Keratinocyte (primary cell): ENCODE data around the gene IDE. TPM values are rescaled to one million over a fixed set of nuclear protein-coding genes. Genes with fewer than 3 reads are reported as not detected.

ENCODE experiments used
- DNase-seq: peaks from one replicate; pipeline ENCODE4 v3.0.0-alpha.2; 2011; ENCODE audit warnings: low read depth, missing footprints, low spot score
- FAIRE-seq: peaks from 2 replicates; lab custom pipeline; 2011; peaks lifted over from hg19 to GRCh38; lab: Jason Lieb, UNC
- H2AFZ ChIP-seq: 2 replicates; pipeline ENCODE4 v1.6.0; 2012; ENCODE audit warnings: low read length, control low read depth, inconsistent platforms; ENCODE audit not compliant: control insufficient read depth
- H3K27ac ChIP-seq: 2 replicates; pipeline ENCODE4 v1.5.1; 2011; ENCODE audit warnings: low read length; ENCODE audit not compliant: control insufficient read depth, insufficient read depth
- H3K27me3 ChIP-seq: 3 replicates; pipeline ENCODE4 v1.6.0; 2011; ENCODE audit warnings: low read length; ENCODE audit not compliant: control insufficient read depth, insufficient read depth; ENCODE audit errors: extremely low read depth
- H3K36me3 ChIP-seq, 2 experiments: 2 replicates in 1 of 2; 3 replicates in 1 of 2; pipeline ENCODE4 v1.5.1; 2011; ENCODE audit warnings: low read length in 2 of 2, mild to moderate bottlenecking in 1 of 2; ENCODE audit not compliant: control insufficient read depth in 2 of 2, insufficient read depth in 2 of 2; ENCODE audit errors: extremely low read depth in 1 of 2
- H3K4me1 ChIP-seq: 3 replicates; pipeline ENCODE4 v1.5.1; 2011; ENCODE audit warnings: low read length; ENCODE audit not compliant: control insufficient read depth, insufficient read depth; ENCODE audit errors: extremely low read depth
- H3K4me2 ChIP-seq: 3 replicates; pipeline ENCODE4 v1.6.0; 2011; ENCODE audit warnings: low read depth, low read length; ENCODE audit not compliant: control insufficient read depth, insufficient read depth; ENCODE audit errors: extremely low read depth
- H3K4me3 ChIP-seq, 3 experiments: fragments of 200-600 bp in 1 of 3; sonication (generic) in 1 of 3; 2 replicates in 2 of 3; 3 replicates in 1 of 3; pipeline ENCODE4 v1.5.1; 2011 to 2016; ENCODE audit warnings: low read length in 3 of 3, mild to moderate bottlenecking in 3 of 3, control low read depth in 2 of 3, inconsistent platforms in 1 of 3, low read depth in 1 of 3, mixed read lengths in 1 of 3, mixed run types in 1 of 3, moderate library complexity in 1 of 3; ENCODE audit not compliant: control insufficient read depth in 2 of 3, insufficient read depth in 2 of 3; ENCODE audit errors: extremely low read depth in 1 of 3
- H3K79me2 ChIP-seq: 2 replicates; pipeline ENCODE4 v1.6.0; 2012; ENCODE audit warnings: low read length; ENCODE audit not compliant: control insufficient read depth, insufficient read depth
- H3K9ac ChIP-seq: 3 replicates; pipeline ENCODE4 v1.6.0; 2011; ENCODE audit warnings: low read length; ENCODE audit not compliant: control insufficient read depth, insufficient read depth; ENCODE audit errors: extremely low read depth
- H3K9me1 ChIP-seq: 3 replicates; pipeline ENCODE4 v1.6.0; 2011; ENCODE audit warnings: low read length; ENCODE audit not compliant: control insufficient read depth, insufficient read depth; ENCODE audit errors: extremely low read depth
- H3K9me3 ChIP-seq: 2 replicates; pipeline ENCODE4 v1.5.1; 2012; ENCODE audit warnings: low read depth, low read length; ENCODE audit not compliant: control insufficient read depth
- H4K20me1 ChIP-seq: 3 replicates; pipeline ENCODE4 v1.6.0; 2011; ENCODE audit warnings: low read length; ENCODE audit not compliant: control insufficient read depth, insufficient read depth; ENCODE audit errors: extremely low read depth
- EZH2 ChIP-seq: IDR thresholded peaks from one replicate; pipeline ENCODE4 v1.6.1; 2012; ENCODE audit warnings: inconsistent platforms, mild to moderate bottlenecking, low read length, moderate library complexity
- dilution Hi-C: fragments of 300-500 bp; cut with MboI; formaldehyde crosslinking; loops from one replicate; pipeline ENCODE4 v1.7.0; 2020; ENCODE audit warnings: low sequenced_read_pairs; ENCODE audit not compliant: extremely low pct_ligation_motif_present
- polyA plus RNA-seq, 5 experiments: library from polyadenylated mRNA; depleted of rRNA in 3 of 5; stranded (reverse) in 3 of 5; stranded (forward) in 1 of 5; unstranded in 1 of 5; fragments of >200 nt; gene quantifications; 1 replicate in 1 of 5; 2 replicates in 3 of 5; 3 replicates in 1 of 5; pipeline versions ENCODE4 v1.2.1 to v1.2.3, GENCODE V29; 2011 to 2012; ENCODE audit warnings: missing spikeins in 2 of 5, low read depth in 1 of 5, low replicate concordance in 1 of 5
- TF ChIP-seq, protein P1 (sequence below), 3 experiments: IDR thresholded peaks in 1 of 3; conservative IDR thresholded peaks in 1 of 3; optimal IDR thresholded peaks in 1 of 3; 2 replicates in 2 of 3; 3 replicates in 1 of 3; pipeline versions ENCODE3 to v1.5.1; 2011; ENCODE audit warnings: low read length in 3 of 3, mild to moderate bottlenecking in 3 of 3, moderate library complexity in 2 of 3, control low read depth in 1 of 3, inconsistent platforms in 1 of 3; ENCODE audit not compliant: insufficient read depth in 2 of 3; ENCODE audit errors: extremely low read depth in 1 of 3

Gene IDE
- polyA plus RNA-seq, 1 donor (not counting 4 experiments of a cell fraction or from before 2014, with no cell fraction given): 24.4 TPM

DNA sequence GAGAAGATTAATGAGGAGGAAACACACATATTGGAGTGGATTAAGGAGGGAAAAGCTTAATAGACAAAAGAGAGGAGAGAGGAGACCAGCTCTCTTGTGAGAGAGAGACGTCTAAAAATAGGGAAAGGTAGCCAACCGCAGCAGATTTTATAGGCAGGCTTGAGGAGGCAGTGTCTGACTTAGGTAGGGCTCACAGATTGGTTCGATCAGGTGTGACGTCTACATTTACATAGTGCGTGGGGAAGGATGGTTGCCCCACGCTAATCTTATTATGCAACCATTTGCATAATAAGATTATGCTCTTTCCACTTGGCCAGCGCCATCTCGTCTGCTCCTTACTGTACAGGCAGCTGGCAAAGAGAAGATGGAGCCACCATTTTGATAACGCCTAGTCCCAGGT lies 160.9 kb downstream of the IDE start:
- Histone ChIP-seq H3K27me3 (no peaks in the 10 kb centered on the region), H3K4me1 (peaks cover under 1% of the 10 kb centered on the region), H3K36me3 (no peaks in the 10 kb centered on the region), H3K9ac (no peak overlapping the region), H3K4me2 (no peak overlapping the region), H2AFZ (no peak overlapping the region), H3K9me3 (no peaks in the 10 kb centered on the region), H3K27ac (no peak overlapping the region), H4K20me1 (no peaks in the 10 kb centered on the region), H3K9me1 (no peaks in the 10 kb centered on the region), H3K4me3 (no peak overlapping the region), H3K79me2 (no peaks in the 10 kb centered on the region)
- FAIRE-seq (no peak), DNase-seq (no peak)
- dilution Hi-C loops: no loop called here
- TF ChIP-seq EZH2: no peak
- TF ChIP-seq, protein P1, sequence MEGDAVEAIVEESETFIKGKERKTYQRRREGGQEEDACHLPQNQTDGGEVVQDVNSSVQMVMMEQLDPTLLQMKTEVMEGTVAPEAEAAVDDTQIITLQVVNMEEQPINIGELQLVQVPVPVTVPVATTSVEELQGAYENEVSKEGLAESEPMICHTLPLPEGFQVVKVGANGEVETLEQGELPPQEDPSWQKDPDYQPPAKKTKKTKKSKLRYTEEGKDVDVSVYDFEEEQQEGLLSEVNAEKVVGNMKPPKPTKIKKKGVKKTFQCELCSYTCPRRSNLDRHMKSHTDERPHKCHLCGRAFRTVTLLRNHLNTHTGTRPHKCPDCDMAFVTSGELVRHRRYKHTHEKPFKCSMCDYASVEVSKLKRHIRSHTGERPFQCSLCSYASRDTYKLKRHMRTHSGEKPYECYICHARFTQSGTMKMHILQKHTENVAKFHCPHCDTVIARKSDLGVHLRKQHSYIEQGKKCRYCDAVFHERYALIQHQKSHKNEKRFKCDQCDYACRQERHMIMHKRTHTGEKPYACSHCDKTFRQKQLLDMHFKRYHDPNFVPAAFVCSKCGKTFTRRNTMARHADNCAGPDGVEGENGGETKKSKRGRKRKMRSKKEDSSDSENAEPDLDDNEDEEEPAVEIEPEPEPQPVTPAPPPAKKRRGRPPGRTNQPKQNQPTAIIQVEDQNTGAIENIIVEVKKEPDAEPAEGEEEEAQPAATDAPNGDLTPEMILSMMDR (optimal IDR thresholded peaks at IDR 0.05 in 1 of 3, IDR thresholded peaks at IDR 0.05 in 1 of 3, conservative IDR thresholded peaks at IDR 0.05 in 1 of 3; ENCODE audit: extremely low read depth in 1 of 3, insufficient read depth in 2 of 3, low read length in 3 of 3): no peak

DNA sequence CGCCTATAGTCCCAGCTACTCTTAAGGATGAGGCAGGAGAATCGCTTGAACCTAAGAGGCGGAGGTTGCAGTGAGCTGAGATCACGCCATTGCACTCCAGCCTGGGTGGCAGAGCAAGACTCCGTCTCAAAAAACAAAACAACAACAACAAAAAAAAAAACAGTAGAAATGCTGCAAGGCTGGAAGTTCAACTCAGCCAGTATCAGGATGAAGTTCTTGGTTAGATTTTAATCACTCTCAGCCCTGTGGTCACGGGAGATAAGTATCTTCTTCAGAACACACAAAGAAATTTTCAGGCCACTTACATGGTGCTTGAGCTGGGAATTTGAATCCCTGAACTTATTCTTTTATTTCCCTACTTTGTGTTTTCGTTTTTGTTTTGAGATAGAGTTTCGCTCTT lies 162.5 kb downstream of the IDE start:
- Histone ChIP-seq H3K36me3 (no peaks in the 10 kb centered on the region), H3K27me3 (no peaks in the 10 kb centered on the region), H3K9me3 (no peaks in the 10 kb centered on the region), H3K4me1 (peaks cover 13% of the 10 kb centered on the region), H3K4me3 (no peak overlapping the region), H2AFZ (no peak overlapping the region), H3K79me2 (no peaks in the 10 kb centered on the region), H3K4me2 (no peak overlapping the region), H3K9ac (no peak overlapping the region), H3K27ac (no peak overlapping the region), H4K20me1 (no peaks in the 10 kb centered on the region), H3K9me1 (no peaks in the 10 kb centered on the region)
- no peak for FAIRE-seq
- DNase-seq: no peak
- TF ChIP-seq EZH2: no peak
- TF ChIP-seq, protein P1 (optimal IDR thresholded peaks at IDR 0.05 in 1 of 3, IDR thresholded peaks at IDR 0.05 in 1 of 3, conservative IDR thresholded peaks at IDR 0.05 in 1 of 3; ENCODE audit: extremely low read depth in 1 of 3, insufficient read depth in 2 of 3, low read length in 3 of 3): no peak
- dilution Hi-C loops: no loop called here
